ENCODE measurements around the gene CDC26. TPM values are rescaled to one million over a fixed set of nuclear protein-coding genes. Genes with fewer than 3 reads are reported as not detected.
A peak's percentile ranks its signal among the peaks of the same experiment; 100 is the strongest.

Gene CDC26
- total RNA-seq, 1 donor from 2014 or later, result 34.8 TPM

- H3K27me3 Mint-ChIP-seq, result no peaks in the 10 kb centered on the region
- TF ChIP-seq CTCF (conservative IDR thresholded peaks at IDR 0.05), result no peak
- no peaks in the 10 kb centered on the region for H3K36me3 Mint-ChIP-seq
- DNase-seq (ENCODE audit: extremely low spot score, unreplicated experiment), result no peak
- no peak overlapping the region for H3K4me3 Mint-ChIP-seq
- H3K9me3 Mint-ChIP-seq, result no peaks in the 10 kb centered on the region
- H3K27ac Mint-ChIP-seq, result no peak overlapping the region
- peaks cover 9% of the 10 kb centered on the region for H3K4me1 Mint-ChIP-seq (ENCODE audit: unreplicated experiment)
These were observed 32.1 kb upstream of the CDC26 start for GRCh38 chr9:113307396-113307975.

- H3K9me3 Mint-ChIP-seq, result no peaks in the 10 kb centered on the region
- DNase-seq (ENCODE audit: extremely low spot score, unreplicated experiment), result no peak
- no peak overlapping the region for H3K4me3 Mint-ChIP-seq
- H3K4me1 Mint-ChIP-seq (ENCODE audit: unreplicated experiment), result peaks cover 9% of the 10 kb centered on the region
- no peak for TF ChIP-seq CTCF (conservative IDR thresholded peaks at IDR 0.05)
- H3K27me3 Mint-ChIP-seq, result no peaks in the 10 kb centered on the region
- H3K36me3 Mint-ChIP-seq, result no peaks in the 10 kb centered on the region
- H3K27ac Mint-ChIP-seq, result no peak overlapping the region
These were observed 31.2 kb upstream of the CDC26 start for GRCh38 chr9:113306566-113306965.

GRCh38 chr9:113302792-113303418, 27.5 kb upstream of the CDC26 start, which contains the start of gene RNF183:
Gene RNF183, minus strand, starts transcription at chr9:113303376. Its CDS starts 5,192 bp downstream, at chr9:113298184.
- TF ChIP-seq CTCF (conservative IDR thresholded peaks at IDR 0.05), result no peak
- no peaks in the 10 kb centered on the region for H3K9me3 Mint-ChIP-seq
- DNase-seq (ENCODE audit: extremely low spot score, unreplicated experiment), result no peak
- peaks cover 4% of the 10 kb centered on the region for H3K27me3 Mint-ChIP-seq
- H3K4me1 Mint-ChIP-seq (ENCODE audit: unreplicated experiment), result peaks cover 14% of the 10 kb centered on the region
- H3K27ac Mint-ChIP-seq, result peak within 1 kb of the TSS; percentile 25
- no peaks in the 10 kb centered on the region for H3K36me3 Mint-ChIP-seq
- H3K4me3 Mint-ChIP-seq, result no peak within 1 kb of the TSS

- TF ChIP-seq CTCF (conservative IDR thresholded peaks at IDR 0.05), result no peak
- H3K9me3 Mint-ChIP-seq, result no peaks in the 10 kb centered on the region
- no peak overlapping the region for H3K4me3 Mint-ChIP-seq
- H3K4me1 Mint-ChIP-seq (ENCODE audit: unreplicated experiment), result peaks cover 14% of the 10 kb centered on the region
- H3K36me3 Mint-ChIP-seq, result no peaks in the 10 kb centered on the region
- no peak overlapping the region for H3K27ac Mint-ChIP-seq
- peaks cover 4% of the 10 kb centered on the region for H3K27me3 Mint-ChIP-seq
- no peak for DNase-seq (ENCODE audit: extremely low spot score, unreplicated experiment)
These were observed 26.2 kb upstream of the CDC26 start for GRCh38 chr9:113301548-113301947.

GRCh38 chr9:113299800-113300292, 24.5 kb upstream of the CDC26 start:
- H3K4me3 Mint-ChIP-seq, result no peak overlapping the region
- TF ChIP-seq CTCF (conservative IDR thresholded peaks at IDR 0.05), result no peak

More at GRCh38 chr9:113299800-113300292, 24.5 kb upstream of the CDC26 start:
- H3K4me1 Mint-ChIP-seq (ENCODE audit: unreplicated experiment), result peaks cover 14% of the 10 kb centered on the region
- no peaks in the 10 kb centered on the region for H3K9me3 Mint-ChIP-seq
- H3K27ac Mint-ChIP-seq, result no peak overlapping the region
- H3K27me3 Mint-ChIP-seq, result peaks cover 4% of the 10 kb centered on the region
- no peaks in the 10 kb centered on the region for H3K36me3 Mint-ChIP-seq
- DNase-seq (ENCODE audit: extremely low spot score, unreplicated experiment), result no peak

Measured in type B pancreatic cell (in vitro differentiated cells).